SK-N-DZ (cell line): Measurements from ENCODE around the gene MTCH1. TPM values are rescaled to one million over a fixed set of nuclear protein-coding genes. Genes with fewer than 3 reads are reported as not detected.

Experiments
- DNase-seq: peaks from one replicate; pipeline ENCODE4 v3.0.0-alpha.2; 2015; ENCODE audit warnings: low spot score
- polyA plus RNA-seq, 2 experiments: library from polyadenylated mRNA; depleted of rRNA; stranded (reverse); fragments of >200 nt; gene quantifications; 2 replicates each; pipeline ENCODE4 v1.2.3, GENCODE V29; 2014

MTCH1 gene, protein sequence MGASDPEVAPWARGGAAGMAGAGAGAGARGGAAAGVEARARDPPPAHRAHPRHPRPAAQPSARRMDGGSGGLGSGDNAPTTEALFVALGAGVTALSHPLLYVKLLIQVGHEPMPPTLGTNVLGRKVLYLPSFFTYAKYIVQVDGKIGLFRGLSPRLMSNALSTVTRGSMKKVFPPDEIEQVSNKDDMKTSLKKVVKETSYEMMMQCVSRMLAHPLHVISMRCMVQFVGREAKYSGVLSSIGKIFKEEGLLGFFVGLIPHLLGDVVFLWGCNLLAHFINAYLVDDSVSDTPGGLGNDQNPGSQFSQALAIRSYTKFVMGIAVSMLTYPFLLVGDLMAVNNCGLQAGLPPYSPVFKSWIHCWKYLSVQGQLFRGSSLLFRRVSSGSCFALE
- polyA plus RNA-seq (2014; cell fraction: cytosol; rRNA removed): 215 and 251 TPM in 2 replicates
- polyA plus RNA-seq (2014; cell fraction: nucleus; rRNA removed): 349 and 390 TPM in 2 replicates

DNA sequence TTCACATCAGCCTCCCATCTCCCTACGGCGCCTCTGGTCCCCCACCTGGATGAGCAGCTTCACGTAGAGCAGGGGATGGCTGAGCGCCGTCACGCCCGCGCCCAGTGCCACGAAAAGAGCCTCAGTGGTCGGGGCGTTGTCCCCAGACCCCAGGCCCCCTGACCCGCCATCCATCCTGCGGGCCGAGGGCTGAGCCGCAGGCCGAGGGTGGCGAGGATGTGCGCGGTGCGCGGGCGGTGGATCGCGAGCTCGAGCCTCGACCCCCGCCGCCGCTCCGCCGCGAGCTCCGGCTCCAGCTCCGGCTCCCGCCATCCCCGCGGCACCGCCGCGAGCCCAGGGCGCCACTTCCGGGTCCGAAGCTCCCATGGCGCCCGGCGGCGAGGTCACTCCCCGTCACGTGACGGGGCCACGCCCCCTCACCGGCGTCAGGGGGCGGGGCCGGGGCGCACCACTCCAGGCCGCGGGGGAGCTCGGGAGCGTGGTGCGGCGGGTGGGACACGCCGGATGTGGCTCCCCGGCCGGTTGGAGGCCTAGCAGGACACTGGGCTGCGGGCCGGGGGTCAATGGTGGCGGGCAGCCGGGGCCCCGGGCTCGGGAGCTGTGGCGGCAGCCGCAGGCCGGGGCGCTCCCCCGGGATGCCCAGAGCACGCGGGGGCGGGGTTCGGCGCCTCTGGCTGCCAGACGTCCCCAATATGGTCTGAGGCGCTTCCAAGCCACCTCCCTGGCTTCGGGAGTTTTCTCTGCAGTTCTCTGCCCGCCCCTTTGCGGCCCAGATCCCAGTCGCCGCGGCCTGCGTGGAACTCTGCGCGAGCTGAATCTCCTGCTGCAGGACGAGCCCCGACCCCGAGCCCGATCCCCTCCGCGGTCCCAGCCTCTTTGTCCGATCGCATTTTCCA, at the start of gene MTCH1:
MTCH1 (minus strand) TSS at position 389 of the 896 bp plus-strand sequence; CDS start at position 366, 23 bp downstream.
- DNase-seq: peak; percentile 87

DNA sequence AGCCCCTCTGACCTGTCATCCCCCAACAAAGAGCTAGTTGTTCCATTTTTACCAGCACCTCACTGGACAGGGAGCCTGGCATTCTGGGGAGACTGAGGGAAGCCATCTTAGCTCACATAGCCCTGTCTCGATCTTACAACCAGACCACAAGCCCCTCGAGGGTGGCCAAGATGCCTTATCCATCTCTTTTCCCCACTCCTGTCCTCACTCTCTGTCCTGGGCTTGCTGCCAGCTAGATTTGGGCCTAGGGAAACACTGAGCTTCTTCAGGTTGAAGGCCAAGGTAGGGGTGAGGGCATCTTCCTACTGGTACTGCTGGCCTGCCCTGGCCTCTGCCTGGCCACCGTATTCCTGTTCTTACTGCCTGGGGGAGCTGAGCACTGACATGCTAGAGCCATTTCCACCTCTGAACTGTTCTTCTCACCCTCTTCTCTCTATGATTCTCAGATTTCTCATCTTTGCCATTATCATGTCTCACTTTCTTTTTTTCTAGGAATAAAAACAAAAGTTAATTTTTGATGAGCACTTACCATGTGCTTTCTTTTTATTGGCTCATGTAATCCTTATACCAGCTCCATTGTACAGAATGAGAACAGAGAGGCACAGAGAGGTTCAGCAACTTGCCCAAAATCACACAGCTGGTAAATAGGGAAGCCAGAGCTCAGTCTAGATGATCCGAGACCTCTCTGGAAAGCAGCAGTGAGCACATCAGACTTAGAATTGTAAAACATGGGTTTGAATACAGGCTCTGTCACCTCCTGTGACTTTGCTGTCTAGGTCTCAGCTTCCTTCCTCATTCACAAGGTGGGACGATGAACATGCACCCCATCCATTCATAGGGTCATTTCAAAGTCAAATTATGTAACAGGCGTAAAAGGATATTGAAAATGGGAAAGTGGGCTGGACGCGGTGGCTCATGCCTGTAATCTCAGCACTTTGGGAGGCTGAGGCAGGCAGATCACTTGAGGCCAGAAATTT, 48.1 kb upstream of the MTCH1 start:
- DNase-seq: no peak

DNA sequence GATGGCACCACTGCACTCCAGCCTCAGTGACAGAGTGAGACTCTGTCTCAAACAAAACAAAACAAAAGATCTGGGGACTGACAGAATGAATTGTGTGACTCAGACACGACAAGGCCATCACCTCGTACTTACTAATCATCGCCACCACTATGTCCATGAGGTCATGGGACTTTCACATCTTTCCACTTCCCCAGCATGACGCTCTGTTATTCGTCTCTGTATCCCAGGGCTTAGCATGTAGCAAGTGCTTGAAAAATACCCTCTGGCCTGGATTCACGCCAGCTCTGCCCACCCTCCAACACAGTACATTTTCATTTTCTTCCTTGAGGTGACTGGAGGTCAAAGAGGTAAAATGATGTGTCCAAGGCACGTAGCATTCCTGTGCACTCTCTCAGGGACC, 47.3 kb upstream of the MTCH1 start:
- DNase-seq: no peak

DNA sequence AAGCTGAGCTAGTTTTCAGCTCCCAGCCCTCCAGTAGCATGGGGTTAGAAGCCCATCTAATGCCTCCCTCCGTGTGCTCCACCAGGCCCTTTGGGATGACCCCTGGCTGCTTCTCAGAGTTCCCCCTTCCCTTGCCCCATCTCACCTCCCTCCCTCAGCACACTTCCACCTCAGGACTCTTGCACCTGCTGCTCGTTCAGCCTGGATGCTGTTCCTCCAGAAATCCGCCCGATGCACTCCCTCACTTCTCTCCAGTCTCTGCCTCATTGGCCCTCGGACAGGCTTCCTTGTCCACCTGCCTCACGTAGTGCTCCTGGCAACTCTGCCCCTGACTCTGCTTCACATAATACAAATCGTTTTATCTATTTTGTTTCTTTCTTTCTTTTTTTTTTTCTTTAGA, 46.2 kb upstream of the MTCH1 start:
- DNase-seq: no peak

DNA sequence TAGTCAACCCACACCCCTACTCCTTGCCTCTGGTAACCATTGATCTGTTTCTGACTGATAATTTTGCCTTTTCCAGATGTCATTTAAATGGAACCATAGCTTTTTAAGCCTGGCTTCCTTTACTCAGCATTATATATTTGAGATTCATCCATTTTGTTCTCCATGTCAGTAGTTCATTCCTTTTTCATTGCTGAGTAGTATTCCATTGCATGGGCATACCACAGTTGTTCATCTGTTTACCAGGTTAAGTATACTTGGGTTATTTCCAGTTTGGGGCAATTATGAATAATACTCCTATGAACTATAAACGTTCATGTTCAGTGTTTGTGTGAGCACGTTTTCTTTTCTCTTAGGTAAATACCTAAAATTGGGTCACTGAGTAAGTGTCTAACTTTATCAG, 44.6 kb upstream of the MTCH1 start:
- DNase-seq: no peak

DNA sequence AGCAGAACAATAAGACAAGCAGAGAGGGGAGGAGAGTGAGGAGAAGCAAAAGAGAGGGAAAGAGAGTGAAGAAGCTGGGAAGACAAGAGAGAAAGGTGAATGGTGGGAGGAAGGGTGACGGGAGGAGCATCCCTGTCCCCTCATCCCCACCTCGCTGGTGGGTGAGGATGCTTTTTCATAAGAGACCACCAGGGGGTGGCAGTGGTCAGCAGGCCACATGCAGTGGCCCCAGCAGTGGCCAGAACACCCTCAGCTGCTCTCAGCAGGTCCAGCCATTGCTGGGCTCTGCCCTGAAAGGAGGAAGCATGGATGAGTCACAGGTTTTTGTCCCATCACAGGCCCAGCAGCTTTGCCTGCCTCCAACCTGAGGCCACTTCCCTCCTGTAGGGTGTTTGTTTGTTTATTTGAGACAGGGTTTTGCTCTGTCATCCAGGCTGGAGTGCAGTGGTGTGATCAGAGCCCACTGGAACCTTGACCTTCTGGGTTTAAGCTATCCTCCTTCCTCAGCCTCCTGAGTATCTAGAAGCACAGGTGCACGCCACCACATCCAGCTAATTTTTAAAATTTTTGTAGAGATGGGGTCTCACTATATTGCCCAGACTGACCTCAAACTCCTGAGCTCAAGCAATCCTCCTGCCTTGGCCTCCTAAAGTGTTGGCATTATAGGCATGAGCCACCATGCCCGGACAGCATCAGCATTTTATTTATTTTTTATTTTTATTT, 43.4 kb upstream of the MTCH1 start:
- DNase-seq: peak; percentile 71

DNA sequence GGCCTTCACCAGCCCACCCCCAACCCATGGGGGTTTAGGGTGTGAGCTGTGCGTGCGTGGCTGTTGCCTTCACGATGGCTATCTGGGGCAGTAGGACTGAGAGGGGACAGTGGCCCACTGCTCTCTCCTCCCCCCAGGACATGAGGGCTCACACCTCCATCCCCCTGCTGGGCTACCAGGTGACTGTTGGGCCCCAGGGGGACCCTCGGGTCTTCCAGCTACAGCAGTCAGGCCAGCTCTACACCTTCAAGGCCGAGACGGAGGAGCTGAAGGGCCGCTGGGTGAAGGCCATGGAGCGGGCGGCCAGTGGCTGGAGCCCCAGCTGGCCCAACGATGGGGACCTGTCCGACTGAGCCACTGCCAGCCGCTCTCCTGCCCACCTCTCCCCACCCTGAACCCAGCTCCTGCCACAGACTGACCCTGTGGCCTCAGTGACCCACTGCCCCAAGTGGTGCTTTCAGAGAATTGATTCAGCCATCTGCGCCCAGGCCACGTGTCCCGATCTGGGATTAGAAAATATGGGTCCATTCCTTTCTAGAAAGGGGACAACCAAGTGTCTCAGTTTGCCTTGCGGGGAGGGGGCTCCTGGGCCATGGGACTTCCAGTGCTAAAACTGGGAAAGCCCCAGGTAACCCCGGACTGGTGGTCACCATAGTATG, 41.9 kb upstream of the MTCH1 start:
- DNase-seq: no peak

DNA sequence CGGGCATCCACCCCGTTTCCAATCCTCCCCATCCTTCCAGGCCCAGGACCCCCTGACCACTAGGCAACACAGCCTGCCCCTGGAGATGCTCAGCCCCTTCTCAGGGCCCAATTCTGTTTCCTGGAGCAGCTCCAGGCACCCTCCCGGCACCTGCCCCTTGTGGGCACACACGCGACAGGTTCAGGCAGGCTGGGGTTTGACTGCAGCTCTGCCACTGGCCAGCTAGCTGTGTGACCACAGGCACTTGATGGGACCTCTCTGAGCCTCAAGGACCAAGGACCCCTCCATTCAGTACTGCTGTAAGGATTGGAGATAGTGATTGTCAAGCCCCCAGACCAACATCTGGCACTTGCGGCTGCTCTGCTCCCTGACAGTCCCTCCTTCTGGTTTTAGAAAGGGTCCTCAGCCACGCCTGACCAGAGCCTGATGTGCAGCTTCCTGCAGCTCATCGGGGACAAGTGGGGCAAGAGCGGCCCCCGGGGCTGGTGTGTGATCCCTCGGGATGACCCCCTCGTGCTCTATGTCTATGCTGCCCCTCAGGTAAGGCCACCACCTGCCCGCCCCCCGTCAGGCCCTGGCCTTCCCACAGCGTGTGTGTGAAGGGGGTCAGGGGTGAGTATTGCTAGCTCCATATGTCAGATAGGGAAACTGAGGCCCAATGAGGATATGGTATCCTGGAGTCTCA, 41.2 kb upstream of the MTCH1 start:
- DNase-seq: no peak

DNA sequence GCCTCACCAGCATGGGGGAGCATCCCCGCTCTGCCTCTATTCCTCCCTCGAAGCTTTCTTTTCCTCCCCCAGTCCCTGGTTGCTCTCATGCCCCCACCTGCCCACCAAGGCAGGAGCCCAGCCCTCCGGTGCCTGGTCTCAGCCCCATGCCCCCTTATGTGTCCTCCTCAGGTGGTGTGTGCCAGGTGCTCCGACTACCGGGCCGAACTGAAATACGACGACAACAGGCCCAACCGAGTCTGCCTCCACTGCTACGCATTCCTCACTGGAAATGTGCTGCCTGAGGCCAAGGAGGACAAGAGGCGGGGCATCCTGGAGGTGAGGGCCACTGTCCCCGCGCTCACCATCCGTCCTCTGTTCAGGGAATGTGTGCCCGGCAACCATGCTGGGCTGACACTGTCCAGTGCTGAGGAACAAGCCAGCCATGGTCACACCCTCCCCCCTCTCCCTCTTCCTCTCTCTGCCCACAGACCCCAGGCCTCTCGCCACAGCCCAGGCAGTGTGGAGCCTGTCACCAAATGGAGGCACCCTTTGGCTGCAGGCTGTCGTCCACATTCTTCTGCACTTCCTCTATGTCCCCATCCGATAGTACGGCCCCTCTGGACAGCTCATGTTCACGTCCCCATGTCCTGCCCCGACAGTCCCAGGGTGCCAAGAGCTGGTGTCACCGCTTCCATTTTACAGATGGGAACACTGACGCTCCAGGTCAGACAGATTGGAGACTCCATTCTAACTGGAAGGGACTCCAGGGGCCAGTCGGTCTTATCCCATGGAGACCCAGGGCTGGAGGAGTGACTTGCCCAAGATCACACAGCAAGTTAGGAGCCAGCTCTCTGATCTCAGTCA, 39.8 kb upstream of the MTCH1 start:
- DNase-seq: no peak

DNA sequence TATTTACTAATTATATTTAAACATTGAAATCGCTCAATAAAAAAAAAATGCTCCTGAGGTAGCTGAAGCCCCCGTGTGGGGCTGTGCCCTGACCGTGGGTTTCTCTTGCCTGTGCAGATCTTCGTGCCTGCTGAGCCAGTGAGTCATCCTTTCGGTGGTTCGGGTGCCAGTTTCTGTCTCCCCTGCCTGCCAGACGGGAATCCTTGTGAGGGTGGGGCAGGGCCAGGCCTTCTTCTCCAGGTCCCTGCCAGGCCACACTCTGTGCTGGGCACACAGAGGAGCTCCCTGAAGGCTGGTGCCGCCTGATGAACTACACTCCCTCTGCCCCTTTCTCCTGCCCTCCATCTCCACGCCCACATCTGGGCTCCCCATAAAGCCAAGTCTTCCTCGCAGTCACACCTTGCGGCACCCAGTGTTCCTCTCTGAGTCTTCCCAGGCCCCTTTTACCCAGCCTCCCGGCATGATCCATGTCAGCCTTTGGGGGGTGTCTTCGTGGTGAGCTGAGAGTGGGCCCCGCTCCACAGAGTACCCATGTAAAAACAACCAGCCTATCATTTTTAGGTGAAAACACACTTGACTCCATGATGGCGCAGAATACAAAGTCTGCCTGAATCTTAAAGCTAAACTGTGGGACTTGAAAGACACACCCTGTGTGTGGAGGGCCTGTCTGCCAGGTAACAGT, 38.8 kb upstream of the MTCH1 start:
- DNase-seq: no peak

DNA sequence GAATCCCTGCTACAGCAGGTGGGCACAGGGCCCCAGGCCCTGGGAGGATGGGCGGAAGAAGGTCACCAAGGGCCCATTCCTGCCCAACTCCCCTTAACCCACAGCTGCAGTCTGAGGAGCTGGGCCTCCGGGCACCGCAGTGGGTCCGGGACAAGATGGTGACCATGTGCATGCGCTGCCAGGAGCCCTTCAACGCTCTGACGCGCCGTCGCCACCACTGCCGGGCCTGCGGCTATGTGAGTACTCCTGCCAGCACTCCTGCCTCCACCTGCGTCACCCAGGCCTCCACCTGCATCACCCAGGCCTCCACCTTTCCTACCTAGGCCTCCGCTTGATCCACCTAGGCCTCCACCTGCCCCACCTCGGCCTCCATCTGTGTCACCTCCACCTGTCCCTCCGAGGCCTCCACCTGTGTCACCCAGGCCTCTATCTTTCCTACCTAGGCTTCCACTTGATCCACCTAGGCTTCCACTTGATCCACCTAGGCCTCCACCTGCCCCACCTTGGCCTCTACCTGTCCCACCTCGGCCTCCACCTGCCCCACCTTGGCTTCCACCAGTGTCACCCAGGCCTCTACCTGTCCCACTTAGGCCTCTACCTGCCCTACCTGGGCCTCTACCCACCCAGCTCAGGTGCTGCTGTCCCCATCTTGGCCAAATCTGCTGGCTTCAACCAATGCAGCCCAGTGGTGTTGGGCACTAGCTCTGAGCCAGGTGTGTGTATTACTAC, 36.3 kb upstream of the MTCH1 start:
- DNase-seq: no peak

DNA sequence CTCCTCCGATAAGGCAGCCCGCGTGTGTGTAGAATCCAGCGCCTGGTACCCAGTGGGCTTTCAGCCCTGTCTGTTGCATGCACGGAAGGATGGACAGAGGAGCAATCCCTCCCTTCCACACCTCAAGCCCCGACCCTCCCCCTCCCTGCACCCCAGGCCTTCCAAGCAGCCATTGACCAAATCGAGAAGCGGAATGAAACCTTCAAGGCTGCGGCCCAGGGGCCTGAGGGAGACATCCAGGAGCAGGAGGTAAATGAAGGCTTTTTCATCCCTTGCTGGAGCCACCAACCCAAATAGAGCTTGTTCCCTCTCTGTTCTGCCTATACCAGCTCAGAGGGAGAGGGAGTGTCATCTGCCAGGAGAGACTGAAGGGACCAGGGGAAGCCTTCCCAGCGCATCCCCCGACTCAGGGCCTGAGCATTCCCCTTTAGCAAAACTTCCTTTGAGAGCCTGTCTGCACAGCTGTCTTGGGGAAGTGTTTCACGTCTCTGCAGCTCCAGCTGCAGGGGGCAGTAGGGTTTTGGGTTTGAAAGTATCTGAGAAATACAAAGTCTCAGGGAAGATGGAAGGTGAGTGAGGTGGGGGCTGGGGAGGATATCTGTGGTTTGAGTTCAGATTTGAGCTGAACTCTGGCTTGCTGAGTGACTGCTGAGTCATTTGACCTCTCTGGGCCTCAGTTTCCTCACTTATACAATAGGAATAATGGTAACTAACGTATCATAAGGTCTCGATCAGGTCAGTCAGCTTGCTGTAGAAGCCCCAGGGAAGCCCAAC, 35.5 kb upstream of the MTCH1 start:
- DNase-seq: peak; percentile 46

DNA sequence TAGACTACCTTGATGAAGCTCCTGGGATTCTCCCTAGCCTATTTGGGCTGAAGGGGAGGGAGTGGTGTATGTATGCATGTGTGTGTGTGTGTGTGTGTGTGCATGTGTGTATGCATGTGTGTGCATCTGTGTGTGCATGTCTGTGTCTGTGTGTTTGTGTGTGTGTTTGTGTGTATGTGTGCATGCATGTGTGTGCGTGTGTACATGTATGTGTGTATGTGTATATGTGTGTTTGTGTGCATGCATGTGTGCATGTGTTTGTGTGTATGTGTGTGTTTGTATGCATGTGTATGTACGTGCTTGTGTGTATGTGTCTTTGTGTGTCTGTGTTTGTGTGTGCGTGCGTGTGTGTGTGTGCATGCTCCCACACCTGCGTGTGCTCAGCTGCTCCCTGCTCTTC, 34.8 kb upstream of the MTCH1 start:
- DNase-seq: no peak

DNA sequence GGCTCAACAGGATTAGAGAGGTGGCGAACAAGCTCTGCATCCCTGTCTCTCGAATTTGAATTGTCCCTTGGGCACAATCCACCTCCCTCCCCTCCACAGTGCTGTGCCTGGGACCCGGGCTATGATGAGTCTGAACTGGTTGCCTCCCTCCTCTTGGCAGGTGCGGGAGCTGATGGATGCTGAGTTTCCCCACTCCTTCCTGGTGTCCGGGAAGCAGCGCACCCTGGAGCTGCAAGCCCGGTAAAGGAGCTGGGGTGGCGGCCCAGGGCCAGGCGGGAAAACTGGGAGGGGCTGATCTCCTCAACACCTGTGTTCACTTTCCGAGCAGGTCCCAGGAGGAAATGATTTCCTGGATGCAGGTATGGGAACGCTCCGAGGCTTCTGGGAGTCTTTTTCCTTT, 34.4 kb upstream of the MTCH1 start:
- no peak for DNase-seq

DNA sequence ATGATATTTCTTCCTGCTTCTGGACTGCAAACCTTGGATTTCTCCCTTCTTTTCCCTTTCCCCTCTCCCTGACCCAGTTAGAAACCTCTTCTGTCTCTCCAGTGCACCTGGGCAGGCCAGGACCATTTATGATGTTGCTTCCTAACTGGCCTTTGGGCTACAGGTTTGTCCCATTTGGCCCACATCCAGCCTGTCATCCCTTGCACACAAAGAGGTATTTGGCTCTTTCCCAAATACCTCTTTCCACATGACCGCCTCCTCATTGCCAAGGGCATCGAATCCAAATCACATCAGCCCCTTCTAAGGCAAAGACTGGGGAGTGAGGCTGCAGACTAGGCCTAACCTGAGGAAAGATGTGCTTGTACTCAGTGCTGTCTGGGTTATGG, 33.1 kb upstream of the MTCH1 start:
- no peak for DNase-seq
